ENCODE data around the gene TANC1. TPM values are rescaled to one million over a fixed set of nuclear protein-coding genes. Genes with fewer than 3 reads are reported as not detected.

TANC1 gene
- total and polyA plus RNA-seq, 2 of the 4 experiments (the other 2 are of a cell fraction) = 10.2 to 12.9 TPM

GRCh38 chr2:159164457-159164911 lies 196.0 kb downstream of the TANC1 start:
- Histone ChIP-seq H4K91ac (ENCODE audit: insufficient read depth, low read depth, low read length) (no peak overlapping the region), H3K9ac (ENCODE audit: low read depth, low read length) (no peak overlapping the region), H3K27me3 (ENCODE audit: control insufficient read depth, insufficient read depth, low read length) (no peaks in the 10 kb centered on the region), H3K79me1 (ENCODE audit: low read depth in 1 of 2, low read length in 2 of 2) (peaks cover 0 to 19% of the 10 kb centered on the region in 2 experiments; a peak in 3 of 4 replicates), H3K4me3 (ENCODE audit: insufficient read depth, low read depth, low read length) (no peak overlapping the region), H2AFZ (replicated peaks; ENCODE audit: low read length, poor library complexity) (no peak overlapping the region), H3K9me3 (ENCODE audit: control insufficient read depth, insufficient read depth, low read length) (peaks cover 3% of the 10 kb centered on the region; the same call in 1 of the 2 replicates), H3K9me1 (ENCODE audit: insufficient read depth, low read length) (peaks cover 6% of the 10 kb centered on the region; the same call in 1 of the 2 replicates), H4K5ac (ENCODE audit: low read depth, low read length) (no peak overlapping the region), H3K4ac (ENCODE audit: low read depth, low read length) (no peak overlapping the region), H3K14ac (replicated peaks; ENCODE audit: low read depth, low read length) (no peak overlapping the region), H3K36me3 (ENCODE audit: control insufficient read depth, insufficient read depth, low read length) (peaks cover 32% of the 10 kb centered on the region), H4K8ac (ENCODE audit: low read depth in 2 of 2, low read length in 2 of 2) (no peak overlapping the region), H3K56ac (ENCODE audit: extremely low read depth, insufficient read depth, low read length) (no peak overlapping the region), H3K18ac (ENCODE audit: low read depth, low read length) (no peak overlapping the region), H2BK120ac (ENCODE audit: low read depth, low read length) (no peak overlapping the region), H2BK15ac (ENCODE audit: low read depth, low read length) (no peak overlapping the region), H2AK5ac (ENCODE audit: low read depth, low read length) (no peak overlapping the region), H3K4me2 (ENCODE audit: low read depth, low read length) (no peak overlapping the region), H4K20me1 (ENCODE audit: insufficient read depth, low read length) (no peaks in the 10 kb centered on the region), H2AK9ac (replicated peaks; ENCODE audit: low read depth, low read length, poor library complexity) (no peak overlapping the region), H2BK20ac (ENCODE audit: low read depth, low read length) (no peak overlapping the region), H3K23ac (ENCODE audit: low read depth, low read length) (no peak overlapping the region), H3K4me1 (ENCODE audit: control insufficient read depth, insufficient read depth, low read length) (peaks cover 2% of the 10 kb centered on the region), H2BK5ac (ENCODE audit: low read depth, low read length, poor library complexity, severe bottlenecking) (no peak overlapping the region), H3K27ac (ENCODE audit: insufficient read depth, low read length) (no peak overlapping the region)
- dilution Hi-C loops (cut with HindIII; ENCODE audit: low sequenced_read_pairs, unreplicated experiment) = no loop called here
- POLR2A ChIA-PET (ENCODE audit: unreplicated experiment) = no interaction called here
- no CpG with 5 or more reads among the region's 3 CpGs for WGBS, 2 experiments (ENCODE audit: extremely low coverage in 2 of 2, insufficient read length in 1 of 2)
- intact Hi-C loops (cut with micrococcal nuclease) = no loop called here
- DNase-seq = no peak
- no TSS peak for BruUV-seq (replicated peaks)
- ATAC-seq (ENCODE audit: low read depth) = no peak
- CTCF ChIA-PET = interaction anchor here (1.6 kb wide), 1 partner anchor 9 kb away, joined by 4 read pairs; no protein-coding TSS in a partner anchor
- TF ChIP-seq POLR2A (IDR thresholded peaks at IDR 0.05; ENCODE audit: low read depth, low read length) = no peak
- no peak for TF ChIP-seq USF2 (IDR thresholded peaks at IDR 0.05; ENCODE audit: low read depth, low read length)
- no peak for TF ChIP-seq CHD1 (IDR thresholded peaks at IDR 0.05; ENCODE audit: low read depth, low read length)
- TF ChIP-seq MAZ (IDR thresholded peaks at IDR 0.05; ENCODE audit: borderline replicate concordance, low read depth, low read length) = no peak
- TF ChIP-seq CTCF (conservative IDR thresholded peaks at IDR 0.05; ENCODE audit: low read depth, low read length) = no peak
- no peak for TF ChIP-seq NFE2L2 (IDR thresholded peaks at IDR 0.05; ENCODE audit: low read depth, low read length)
- TF ChIP-seq RCOR1 (IDR thresholded peaks at IDR 0.05; ENCODE audit: insufficient replicate concordance, low read length) = no peak
- TF ChIP-seq BHLHE40 (IDR thresholded peaks at IDR 0.05; ENCODE audit: low read depth, low read length) = no peak
- TF ChIP-seq ELK1 (IDR thresholded peaks at IDR 0.05; ENCODE audit: borderline replicate concordance, low read depth, low read length) = no peak
- no peak for TF ChIP-seq CEBPB (IDR thresholded peaks at IDR 0.05; ENCODE audit: low read depth, low read length)
- TF ChIP-seq FOS (IDR thresholded peaks at IDR 0.05; ENCODE audit: low read depth, low read length) = no peak
- TF ChIP-seq SMC3 (IDR thresholded peaks at IDR 0.05; ENCODE audit: low read depth, low read length) = no peak
- in situ Hi-C loops (cut with MboI; ENCODE audit: low sequenced_read_pairs) = no loop called here

Data from IMR-90 (cell line).